Endothelial cell of umbilical vein (primary cell): ENCODE measurements around the gene ALDH3A2. TPM values are rescaled to one million over a fixed set of nuclear protein-coding genes. Genes with fewer than 3 reads are reported as not detected.

ENCODE experiments used
- BruUV-seq: library from RNA; stranded (reverse); fragments of 400-500 nt; replicated peaks from 2 replicates; lab custom pipeline; 2021; lab: Mats Ljungman, UMichigan
- CTCF ChIA-PET: fragments of 300-600, 350-600 bp; sonication (Branson Sonifier 250); formaldehyde crosslinking; loops from one replicate; lab custom pipeline; 2021; ENCODE audit warnings: antibody characterized with exemption, inconsistent platforms; lab: Charles Lee
- POLR2A ChIA-PET: fragments of 300-600, 350-600 bp; sonication (Branson Sonifier 250); formaldehyde crosslinking; loops from one replicate; lab custom pipeline; 2021; ENCODE audit warnings: antibody characterized with exemption, inconsistent platforms; lab: Charles Lee
- DNase-seq: peaks from one replicate; pipeline ENCODE4 v3.0.0-alpha.2; 2011; ENCODE audit warnings: low read depth, low spot score
- FAIRE-seq: peaks from 2 replicates; lab custom pipeline; 2011; peaks lifted over from hg19 to GRCh38; lab: Jason Lieb, UNC
- H2AFZ ChIP-seq: 2 replicates; pipeline ENCODE4 v1.6.0; 2012; ENCODE audit warnings: low read depth, low read length, control low read depth, inconsistent platforms
- H3K27ac ChIP-seq: 2 replicates; pipeline ENCODE4 v1.5.1; 2011; ENCODE audit warnings: low read depth, mild to moderate bottlenecking, control low read depth, low read length, moderate library complexity; ENCODE audit not compliant: insufficient read depth
- H3K27me3 ChIP-seq, 2 experiments: 2 replicates each; pipeline versions ENCODE4 v1.6.0 to v1.6.1; 2011; ENCODE audit warnings: low read length in 2 of 2, mixed read lengths in 1 of 2; ENCODE audit not compliant: control insufficient read depth in 2 of 2, insufficient read depth in 2 of 2
- H3K36me3 ChIP-seq, 2 experiments: 2 replicates in 1 of 2; 3 replicates in 1 of 2; pipeline ENCODE4 v1.5.1; 2011; ENCODE audit warnings: low read length in 2 of 2, mild to moderate bottlenecking in 1 of 2, moderate library complexity in 1 of 2; ENCODE audit not compliant: control insufficient read depth in 2 of 2, insufficient read depth in 2 of 2; ENCODE audit errors: extremely low read depth in 1 of 2
- H3K4me1 ChIP-seq: 3 replicates; pipeline ENCODE4 v1.5.1; 2011; ENCODE audit warnings: mild to moderate bottlenecking, low read length; ENCODE audit not compliant: control insufficient read depth, insufficient read depth; ENCODE audit errors: extremely low read depth
- H3K4me2 ChIP-seq: 2 replicates; pipeline ENCODE4 v1.6.1; 2011; ENCODE audit warnings: low read length, control low read depth, mixed read lengths; ENCODE audit not compliant: insufficient read depth
- H3K4me3 ChIP-seq, 3 experiments: fragments of 200-600 bp in 1 of 3; sonication (generic), shearing (Covaris generic) in 1 of 3; replicated peaks in 1 of 3; 2 replicates each; pipeline ENCODE4 v1.5.1; 2011 to 2016; ENCODE audit warnings: control low read depth in 3 of 3, low read length in 3 of 3, mild to moderate bottlenecking in 2 of 3, inconsistent platforms in 1 of 3, low read depth in 1 of 3, moderate library complexity in 1 of 3; ENCODE audit not compliant: insufficient read depth in 1 of 3
- H3K79me2 ChIP-seq: 2 replicates; pipeline ENCODE4 v1.6.0; 2012; ENCODE audit warnings: low read length, inconsistent platforms; ENCODE audit not compliant: control insufficient read depth, insufficient read depth
- H3K9ac ChIP-seq: replicated peaks from 2 replicates; pipeline ENCODE3; 2011; ENCODE audit warnings: low read length, control low read depth; ENCODE audit not compliant: insufficient read depth; ENCODE audit errors: extremely low read depth
- H3K9me1 ChIP-seq: replicated peaks from 3 replicates; pipeline ENCODE4 v1.6.0; 2011; ENCODE audit warnings: mild to moderate bottlenecking, low read length; ENCODE audit not compliant: control insufficient read depth, insufficient read depth; ENCODE audit errors: extremely low read depth
- H3K9me3 ChIP-seq: replicated peaks from 2 replicates; pipeline ENCODE4 v1.5.1; 2012; ENCODE audit warnings: low read length, inconsistent platforms; ENCODE audit not compliant: control insufficient read depth, insufficient read depth
- H4K20me1 ChIP-seq: replicated peaks from 2 replicates; pipeline ENCODE3; 2011; ENCODE audit warnings: mild to moderate bottlenecking, low read length; ENCODE audit not compliant: control insufficient read depth, insufficient read depth; ENCODE audit errors: extremely low read depth
- EZH2 ChIP-seq: IDR thresholded peaks from 2 replicates; pipeline ENCODE4 v1.6.1; 2012; ENCODE audit warnings: borderline replicate concordance, low read depth, mild to moderate bottlenecking, moderate library complexity, low read length, inconsistent platforms; ENCODE audit not compliant: severe bottlenecking
- FOS ChIP-seq: IDR thresholded peaks from 2 replicates; pipeline ENCODE4 v1.6.1; 2011; ENCODE audit warnings: mild to moderate bottlenecking, low read length, moderate library complexity, borderline replicate concordance; ENCODE audit not compliant: insufficient read depth
- GATA2 ChIP-seq: IDR thresholded peaks from 2 replicates; pipeline ENCODE4 v1.7.0; 2011; ENCODE audit warnings: low read depth, mild to moderate bottlenecking, moderate library complexity, mixed read lengths, low read length; ENCODE audit not compliant: insufficient read length, insufficient read depth
- JUN ChIP-seq: IDR thresholded peaks from 2 replicates; pipeline ENCODE4 v1.6.1; 2011; ENCODE audit warnings: borderline replicate concordance, low read depth; ENCODE audit not compliant: insufficient read length, insufficient read depth
- MYC ChIP-seq: IDR thresholded peaks from one replicate; pipeline ENCODE4 v1.6.1; 2011; ENCODE audit warnings: mild to moderate bottlenecking, low read depth, low read length
- POLR2A ChIP-seq: IDR thresholded peaks from 2 replicates; pipeline ENCODE4 v1.6.1; 2012; ENCODE audit warnings: low read depth, mild to moderate bottlenecking, control low read depth, low read length
- POLR2AphosphoS5 ChIP-seq: IDR thresholded peaks from 2 replicates; pipeline ENCODE4 v1.6.1; 2012; ENCODE audit warnings: low read depth, mild to moderate bottlenecking, control low read depth, low read length, moderate library complexity; ENCODE audit not compliant: insufficient read depth
- dilution Hi-C: fragments of 300-500 bp; cut with MboI; formaldehyde crosslinking; loops from one replicate; pipeline ENCODE4 v1.15.0; 2019; ENCODE audit warnings: low sequenced_read_pairs; ENCODE audit not compliant: extremely low pct_ligation_motif_present
- intact Hi-C: fragments of 100-400 bp; cut with micrococcal nuclease; formaldehyde crosslinking; loops from one replicate; pipeline ENCODE4 v1.10.0; 2022
- polyA plus RNA-seq, 4 experiments: library from polyadenylated mRNA; depleted of rRNA in 3 of 4; stranded (reverse) in 3 of 4; unstranded in 1 of 4; fragments of >200 nt; gene quantifications; 2 replicates each; pipeline versions ENCODE4 v1.2.1 to v1.2.3, GENCODE V29; 2011 to 2012; ENCODE audit warnings: missing spikeins in 1 of 4
- total RNA-seq: library from RNA; stranded (reverse); gene quantifications from 2 replicates; pipeline ENCODE4 v1.2.3, GENCODE V29; 2021
- TF ChIP-seq, protein P1 (sequence below): IDR thresholded peaks from 2 replicates; pipeline ENCODE4 v1.6.1; 2011; ENCODE audit not compliant: insufficient read depth, insufficient read length
- TF ChIP-seq, protein P2 (sequence below), 2 donors: IDR thresholded peaks; 1 replicate in 1 of 2; 2 replicates in 1 of 2; pipeline ENCODE4 v1.5.1; 2011; ENCODE audit warnings: low read length in 2 of 2, mild to moderate bottlenecking in 2 of 2, moderate library complexity in 2 of 2, control low read depth in 1 of 2, inconsistent platforms in 1 of 2, low read depth in 1 of 2; ENCODE audit not compliant: insufficient read depth in 1 of 2; ENCODE audit errors: extremely low read depth in 1 of 2

Gene ALDH3A2
- total and polyA plus RNA-seq, 2 donors (not counting 3 experiments of a cell fraction or from before 2014, with no cell fraction given): 16.7 to 36.5 TPM

DNA sequence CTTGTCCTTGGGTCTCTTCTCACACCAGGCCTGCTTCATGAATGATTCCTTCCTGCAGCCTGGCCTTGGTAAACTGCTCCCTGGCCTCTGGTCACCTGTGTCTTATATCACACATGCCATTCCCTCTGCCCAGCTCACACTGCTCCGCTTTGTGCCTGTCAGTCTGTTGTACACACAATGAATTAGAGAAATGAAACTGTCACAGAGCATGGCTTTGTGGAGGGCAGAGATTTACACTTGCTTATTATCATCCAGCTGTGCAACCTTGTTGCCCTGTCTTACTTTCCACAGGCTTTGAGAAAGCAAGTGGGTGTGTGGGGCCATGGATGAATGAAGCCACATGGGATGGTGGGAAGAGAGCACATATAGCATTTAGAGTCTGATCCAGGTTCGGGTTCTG lies 22.4 kb downstream of the ALDH3A2 start:
- dilution Hi-C loops: no loop called here

More for the DNA sequence above, 22.4 kb downstream of the ALDH3A2 start:
- FAIRE-seq: no peak
- Histone ChIP-seq H3K4me3 (no peak overlapping the region), H2AFZ (no peak overlapping the region), H3K4me2 (no peak overlapping the region), H3K9me3 (no peaks in the 10 kb centered on the region), H3K36me3 (peaks cover 0 to 2% of the 10 kb centered on the region in 2 experiments), H4K20me1 (no peaks in the 10 kb centered on the region), H3K27ac (no peak overlapping the region), H3K9ac (no peak overlapping the region), H3K4me1 (no peaks in the 10 kb centered on the region), H3K9me1 (no peaks in the 10 kb centered on the region), H3K27me3 (no peaks in the 10 kb centered on the region), H3K79me2 (no peaks in the 10 kb centered on the region)
- no peak for DNase-seq
- BruUV-seq: no TSS peak
- CTCF ChIA-PET: interaction anchor here (1.3 to 3.1 kb wide), 7 partner anchors 13 to 158 kb away, joined by 3 to 14 read pairs (median 9); partner anchors contain the start of gene ALDH3A2
- TF ChIP-seq EZH2 (no peak), MYC (no peak), JUN (no peak), FOS (no peak), POLR2A (no peak), POLR2AphosphoS5 (no peak), GATA2 (no peak)
- TF ChIP-seq, protein P1, sequence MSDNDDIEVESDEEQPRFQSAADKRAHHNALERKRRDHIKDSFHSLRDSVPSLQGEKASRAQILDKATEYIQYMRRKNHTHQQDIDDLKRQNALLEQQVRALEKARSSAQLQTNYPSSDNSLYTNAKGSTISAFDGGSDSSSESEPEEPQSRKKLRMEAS: no peak
- TF ChIP-seq, protein P2, sequence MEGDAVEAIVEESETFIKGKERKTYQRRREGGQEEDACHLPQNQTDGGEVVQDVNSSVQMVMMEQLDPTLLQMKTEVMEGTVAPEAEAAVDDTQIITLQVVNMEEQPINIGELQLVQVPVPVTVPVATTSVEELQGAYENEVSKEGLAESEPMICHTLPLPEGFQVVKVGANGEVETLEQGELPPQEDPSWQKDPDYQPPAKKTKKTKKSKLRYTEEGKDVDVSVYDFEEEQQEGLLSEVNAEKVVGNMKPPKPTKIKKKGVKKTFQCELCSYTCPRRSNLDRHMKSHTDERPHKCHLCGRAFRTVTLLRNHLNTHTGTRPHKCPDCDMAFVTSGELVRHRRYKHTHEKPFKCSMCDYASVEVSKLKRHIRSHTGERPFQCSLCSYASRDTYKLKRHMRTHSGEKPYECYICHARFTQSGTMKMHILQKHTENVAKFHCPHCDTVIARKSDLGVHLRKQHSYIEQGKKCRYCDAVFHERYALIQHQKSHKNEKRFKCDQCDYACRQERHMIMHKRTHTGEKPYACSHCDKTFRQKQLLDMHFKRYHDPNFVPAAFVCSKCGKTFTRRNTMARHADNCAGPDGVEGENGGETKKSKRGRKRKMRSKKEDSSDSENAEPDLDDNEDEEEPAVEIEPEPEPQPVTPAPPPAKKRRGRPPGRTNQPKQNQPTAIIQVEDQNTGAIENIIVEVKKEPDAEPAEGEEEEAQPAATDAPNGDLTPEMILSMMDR (IDR thresholded peaks at IDR 0.05; ENCODE audit: extremely low read depth in 1 of 2, insufficient read depth in 1 of 2, low read depth in 1 of 2, low read length in 2 of 2): no peak
- POLR2A ChIA-PET: no interaction called here
- intact Hi-C loops: no loop called here
